BE2C (cell line): ENCODE measurements around the gene GMEB2.

ENCODE experiments used
- DNase-seq: peaks from one replicate; pipeline ENCODE4 v3.0.0-alpha.2; 2020
- H3K27me3 ChIP-seq: fragments of 250-450 bp; sonication (Bioruptor Pico); 2 replicates; pipeline ENCODE4 v1.5.1; 2020; ENCODE audit warnings: mild to moderate bottlenecking
- H3K36me3 ChIP-seq: fragments of 250-450 bp; sonication (Bioruptor Pico); 2 replicates; pipeline ENCODE4 v1.5.1; 2020; ENCODE audit warnings: mild to moderate bottlenecking
- H3K4me1 ChIP-seq: fragments of 250-450 bp; sonication (Bioruptor Pico); 2 replicates; pipeline ENCODE4 v1.5.1; 2020
- H3K4me3 ChIP-seq: 2 replicates; pipeline ENCODE4 v1.5.1; 2011; ENCODE audit warnings: low read depth, low read length
- H3K9me3 ChIP-seq: fragments of 250-450 bp; sonication (Bioruptor Pico); 2 replicates; pipeline ENCODE4 v1.5.1; 2020
- TF ChIP-seq, protein P1 (sequence below): IDR thresholded peaks from 2 replicates; pipeline ENCODE4 v1.5.1; 2012; ENCODE audit warnings: mild to moderate bottlenecking, low read depth, low read length

The GMEB2 gene

DNA sequence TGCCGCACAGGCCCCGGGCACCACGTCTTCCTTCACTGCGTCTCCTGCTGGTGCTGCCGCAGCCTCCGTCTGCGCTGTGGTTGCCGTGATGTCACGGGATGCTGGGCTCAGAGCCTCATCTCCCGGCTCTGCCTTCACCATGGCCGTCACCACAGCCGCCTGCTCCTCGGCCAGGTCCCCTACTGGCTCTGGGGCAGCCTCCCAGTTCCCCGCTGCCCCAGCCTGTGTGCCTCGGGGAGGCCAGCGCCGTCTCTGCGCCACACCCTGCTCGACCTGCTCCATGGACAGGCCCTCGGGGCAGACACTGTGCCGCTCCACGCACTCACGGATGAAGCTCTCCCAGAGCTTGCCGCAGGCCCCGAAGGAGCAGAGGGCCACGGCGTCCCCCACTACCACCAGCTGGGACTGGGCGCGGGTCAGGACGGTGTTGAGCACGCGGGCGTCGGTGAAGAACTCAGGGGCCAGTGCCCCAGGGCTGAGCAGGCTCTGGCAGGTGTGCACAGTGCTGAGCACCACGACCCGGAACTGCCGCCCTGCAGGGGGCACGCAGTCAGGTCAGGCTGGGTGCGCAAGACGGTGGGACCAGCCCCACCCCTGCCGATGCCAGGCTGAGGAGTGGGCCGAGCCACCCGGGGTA, 61.1 kb downstream of the GMEB2 start:
- Histone ChIP-seq H3K4me3 (no peak overlapping the region), H3K9me3 (no peaks in the 10 kb centered on the region), H3K36me3 (no peaks in the 10 kb centered on the region), H3K27me3 (no peaks in the 10 kb centered on the region), H3K4me1 (no peaks in the 10 kb centered on the region)
- TF ChIP-seq, protein P1, sequence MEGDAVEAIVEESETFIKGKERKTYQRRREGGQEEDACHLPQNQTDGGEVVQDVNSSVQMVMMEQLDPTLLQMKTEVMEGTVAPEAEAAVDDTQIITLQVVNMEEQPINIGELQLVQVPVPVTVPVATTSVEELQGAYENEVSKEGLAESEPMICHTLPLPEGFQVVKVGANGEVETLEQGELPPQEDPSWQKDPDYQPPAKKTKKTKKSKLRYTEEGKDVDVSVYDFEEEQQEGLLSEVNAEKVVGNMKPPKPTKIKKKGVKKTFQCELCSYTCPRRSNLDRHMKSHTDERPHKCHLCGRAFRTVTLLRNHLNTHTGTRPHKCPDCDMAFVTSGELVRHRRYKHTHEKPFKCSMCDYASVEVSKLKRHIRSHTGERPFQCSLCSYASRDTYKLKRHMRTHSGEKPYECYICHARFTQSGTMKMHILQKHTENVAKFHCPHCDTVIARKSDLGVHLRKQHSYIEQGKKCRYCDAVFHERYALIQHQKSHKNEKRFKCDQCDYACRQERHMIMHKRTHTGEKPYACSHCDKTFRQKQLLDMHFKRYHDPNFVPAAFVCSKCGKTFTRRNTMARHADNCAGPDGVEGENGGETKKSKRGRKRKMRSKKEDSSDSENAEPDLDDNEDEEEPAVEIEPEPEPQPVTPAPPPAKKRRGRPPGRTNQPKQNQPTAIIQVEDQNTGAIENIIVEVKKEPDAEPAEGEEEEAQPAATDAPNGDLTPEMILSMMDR = no peak
- no peak for DNase-seq

- H3K27me3 ChIP-seq = no peaks in the 10 kb centered on the region
- TF ChIP-seq, protein P1 = no peak
- H3K9me3 ChIP-seq = no peaks in the 10 kb centered on the region
- H3K36me3 ChIP-seq = no peaks in the 10 kb centered on the region
- no peaks in the 10 kb centered on the region for H3K4me1 ChIP-seq
- no peak for DNase-seq
- no peak overlapping the region for H3K4me3 ChIP-seq
Measured at GRCh38 chr20:63565021-63565698, 61.7 kb downstream of the GMEB2 start.

DNA sequence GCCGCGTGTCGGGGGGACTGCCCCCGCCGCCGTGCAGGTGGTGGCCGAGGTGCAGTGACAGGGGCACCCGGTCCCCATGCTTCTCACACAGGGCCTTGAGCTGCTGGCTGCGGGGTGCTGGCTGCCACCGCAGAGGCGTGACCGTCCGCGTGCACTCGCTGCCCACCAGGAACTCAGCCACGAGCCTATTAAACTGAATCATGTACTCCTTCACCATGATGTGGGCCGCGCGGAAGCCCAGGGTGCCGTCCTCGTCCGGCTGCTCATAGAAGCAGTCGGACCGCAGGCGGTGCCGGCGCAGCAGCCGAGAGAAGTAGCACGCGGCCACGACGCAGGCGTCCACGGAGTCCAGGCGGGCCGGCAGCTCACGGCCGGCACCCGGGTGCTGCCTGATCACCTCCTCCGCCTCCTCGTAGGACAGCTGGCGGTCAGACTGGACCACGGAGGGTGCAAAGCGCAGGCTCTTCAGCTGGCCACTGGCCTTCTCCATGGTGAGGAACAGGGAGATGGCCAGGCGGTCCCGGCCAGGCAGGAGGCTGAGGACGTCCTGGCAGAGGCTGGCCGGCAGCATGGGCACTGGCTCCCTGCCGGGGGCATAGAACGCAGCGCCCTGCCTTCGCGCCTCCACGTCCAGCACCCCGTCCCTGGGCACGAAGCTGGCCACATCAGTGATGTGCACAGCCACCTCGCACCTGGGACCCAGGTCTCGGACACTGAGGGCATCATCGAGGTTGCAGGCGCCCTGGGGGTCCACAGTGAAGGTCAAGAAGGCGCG, 62.7 kb downstream of the GMEB2 start:
- TF ChIP-seq, protein P1 = no peak
- no peaks in the 10 kb centered on the region for H3K9me3 ChIP-seq
- H3K36me3 ChIP-seq = no peaks in the 10 kb centered on the region
- H3K27me3 ChIP-seq = no peaks in the 10 kb centered on the region
- no peak for DNase-seq
- no peaks in the 10 kb centered on the region for H3K4me1 ChIP-seq
- H3K4me3 ChIP-seq = no peak overlapping the region

GRCh38 chr20:63563225-63563935, 63.5 kb downstream of the GMEB2 start:
- H3K27me3 ChIP-seq = no peaks in the 10 kb centered on the region
- H3K36me3 ChIP-seq = no peaks in the 10 kb centered on the region
- TF ChIP-seq, protein P1 = no peak
- no peak for DNase-seq
- H3K4me3 ChIP-seq = no peak overlapping the region
- no peaks in the 10 kb centered on the region for H3K9me3 ChIP-seq
- H3K4me1 ChIP-seq = no peaks in the 10 kb centered on the region

- H3K36me3 ChIP-seq = no peaks in the 10 kb centered on the region
- TF ChIP-seq, protein P1 = no peak
- no peaks in the 10 kb centered on the region for H3K4me1 ChIP-seq
- DNase-seq = no peak
- no peak overlapping the region for H3K4me3 ChIP-seq
- no peaks in the 10 kb centered on the region for H3K9me3 ChIP-seq
- no peaks in the 10 kb centered on the region for H3K27me3 ChIP-seq
Measured at GRCh38 chr20:63562461-63563224, 64.3 kb downstream of the GMEB2 start.
